HG03025 (cell line): ENCODE results near the gene ZNF134.

Source experiments
- ATAC-seq: cut with Tn5 transposase; IDR thresholded peaks from one replicate; pipeline ENCODE4 v1.9.1; 2021; ENCODE audit warnings: mild to moderate bottlenecking, moderate library complexity; ENCODE audit not compliant: unreplicated experiment, low FRiP score

ZNF134 gene

GRCh38 chr19:57633832-57634131 lies 19.7 kb downstream of the ZNF134 start:
- no peak for ATAC-seq

- no peak for ATAC-seq
Measured at GRCh38 chr19:57637379-57637778, 23.3 kb downstream of the ZNF134 start.

DNA sequence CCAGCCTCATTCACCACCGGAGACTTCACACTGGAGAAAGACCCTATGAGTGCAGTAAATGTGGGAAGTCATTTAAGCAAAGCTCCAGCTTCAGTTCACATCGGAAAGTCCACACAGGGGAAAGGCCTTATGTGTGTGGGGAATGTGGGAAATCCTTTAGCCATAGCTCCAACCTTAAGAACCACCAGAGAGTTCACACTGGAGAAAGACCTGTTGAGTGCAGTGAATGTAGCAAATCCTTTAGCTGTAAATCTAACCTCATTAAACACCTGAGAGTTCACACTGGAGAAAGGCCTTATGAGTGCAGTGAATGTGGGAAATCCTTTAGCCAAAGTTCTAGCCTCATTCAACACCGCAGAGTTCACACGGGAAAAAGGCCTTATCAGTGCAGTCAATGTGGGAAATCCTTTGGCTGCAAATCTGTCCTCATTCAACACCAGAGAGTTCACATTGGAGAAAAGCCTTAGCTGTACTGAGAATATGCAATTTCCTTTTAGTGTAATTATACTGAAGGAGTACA lies 27.7 kb downstream of the ZNF134 start:
- ATAC-seq, result no peak

DNA sequence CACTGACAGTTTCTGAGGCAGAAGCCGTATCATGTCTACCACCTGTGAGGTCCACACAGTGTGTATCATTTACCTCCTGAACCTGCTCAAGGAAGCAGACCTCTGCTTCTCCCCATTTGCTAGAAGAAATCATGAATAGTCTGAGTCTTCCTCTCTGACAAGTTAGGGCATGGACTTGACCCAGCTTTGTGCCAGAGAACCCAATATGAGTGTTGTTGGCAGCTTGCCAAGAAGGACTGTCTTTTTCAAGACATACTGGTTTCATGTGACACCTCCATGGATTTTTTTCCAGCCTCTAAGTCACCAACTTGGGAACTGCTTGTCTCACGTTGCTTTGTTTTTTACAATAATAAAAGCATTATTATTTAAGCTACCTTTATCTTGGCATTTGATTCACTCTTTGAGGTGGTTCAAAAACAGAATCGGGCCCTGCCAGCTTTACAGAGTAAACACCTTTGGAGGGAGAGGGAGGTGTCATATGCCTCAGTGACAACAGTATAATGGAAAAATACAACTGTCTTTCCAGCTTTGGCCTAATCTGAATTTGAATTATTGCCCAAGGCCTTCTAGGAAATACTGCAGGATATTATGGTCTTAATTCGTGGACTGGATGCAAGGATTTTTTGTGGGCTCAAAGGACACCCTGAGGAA lies 28.5 kb downstream of the ZNF134 start:
- ATAC-seq, result no peak

DNA sequence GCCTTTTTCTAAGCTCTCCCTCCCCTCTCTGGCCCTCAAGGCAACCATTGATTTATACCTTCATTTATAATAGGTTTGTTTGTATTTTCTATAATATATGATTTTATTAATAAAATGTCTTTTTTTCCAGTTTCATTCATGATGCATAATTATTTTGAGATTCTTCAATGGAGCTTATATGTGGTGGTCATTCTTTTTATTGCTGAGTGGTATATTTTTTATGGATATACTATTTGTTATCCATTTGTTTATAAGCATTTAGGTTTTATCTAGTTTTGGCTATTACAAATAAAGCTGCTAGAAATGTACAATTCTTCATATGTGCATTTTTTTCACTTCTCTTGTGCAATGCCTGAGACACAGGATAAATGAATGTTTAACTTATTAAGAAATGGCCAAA lies 29.7 kb downstream of the ZNF134 start:
- no peak for ATAC-seq

- ATAC-seq, result no peak
Measured at GRCh38 chr19:57648331-57649003, 34.4 kb downstream of the ZNF134 start.

DNA sequence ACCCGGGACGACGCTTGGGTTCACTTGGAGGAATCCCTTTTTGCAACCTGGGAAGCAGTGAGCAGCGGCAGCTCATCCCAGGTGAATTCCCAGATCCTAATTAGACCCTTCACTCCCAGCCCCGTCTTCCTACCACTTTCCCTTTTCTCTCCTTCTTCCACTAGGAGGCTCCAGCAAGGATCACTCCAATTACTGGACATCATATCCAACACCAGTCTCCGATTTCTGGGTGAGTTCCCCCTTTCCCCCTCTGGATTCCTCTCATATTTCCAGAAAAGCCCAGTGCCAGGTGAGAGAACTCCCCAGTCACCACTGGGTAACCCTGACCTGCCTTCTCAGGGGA lies 37.6 kb downstream of the ZNF134 start:
- no peak for ATAC-seq

DNA sequence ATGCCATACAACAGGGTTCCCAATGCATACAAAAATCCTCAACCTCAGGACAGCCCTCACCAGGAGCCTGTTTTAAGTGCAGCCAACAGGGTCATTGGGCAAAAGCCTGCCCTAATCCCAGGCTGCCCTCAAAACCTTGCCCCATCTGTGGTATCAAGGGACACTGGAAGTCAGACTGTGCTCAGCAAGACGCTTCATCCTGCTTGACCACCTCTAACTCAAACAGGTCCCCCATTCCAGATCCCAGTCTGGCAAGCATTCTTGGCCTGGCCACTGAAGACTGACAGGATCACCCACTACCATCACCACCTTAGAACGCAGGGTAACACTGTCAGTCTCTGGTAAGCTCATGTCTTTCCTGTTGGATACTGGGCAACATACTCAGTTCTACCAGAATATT lies 39.6 kb downstream of the ZNF134 start:
- ATAC-seq, result no peak

DNA sequence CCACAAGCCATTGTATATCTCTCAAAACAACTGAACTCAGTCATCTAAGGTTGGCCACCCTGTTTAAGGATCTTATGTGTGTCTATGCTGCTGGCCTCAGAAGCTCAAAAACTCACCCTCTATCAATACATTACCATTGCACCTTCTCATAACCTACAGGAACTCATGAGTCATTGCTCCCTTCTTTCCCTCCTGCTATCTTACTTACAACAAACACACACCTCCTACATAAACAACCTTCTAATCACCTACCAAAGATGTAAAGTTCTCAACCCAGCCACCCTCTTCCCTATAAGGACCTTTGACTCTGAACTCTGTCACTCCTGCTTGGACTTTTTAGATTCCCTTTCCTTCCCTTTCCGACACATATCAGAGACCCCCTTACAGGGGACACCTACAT lies 41.4 kb downstream of the ZNF134 start:
- ATAC-seq, result no peak

- no peak for ATAC-seq
Measured at GRCh38 chr19:57656346-57656745, 42.3 kb downstream of the ZNF134 start.

GRCh38 chr19:57664269-57665127 lies 50.5 kb downstream of the ZNF134 start:
- ATAC-seq, result no peak

DNA sequence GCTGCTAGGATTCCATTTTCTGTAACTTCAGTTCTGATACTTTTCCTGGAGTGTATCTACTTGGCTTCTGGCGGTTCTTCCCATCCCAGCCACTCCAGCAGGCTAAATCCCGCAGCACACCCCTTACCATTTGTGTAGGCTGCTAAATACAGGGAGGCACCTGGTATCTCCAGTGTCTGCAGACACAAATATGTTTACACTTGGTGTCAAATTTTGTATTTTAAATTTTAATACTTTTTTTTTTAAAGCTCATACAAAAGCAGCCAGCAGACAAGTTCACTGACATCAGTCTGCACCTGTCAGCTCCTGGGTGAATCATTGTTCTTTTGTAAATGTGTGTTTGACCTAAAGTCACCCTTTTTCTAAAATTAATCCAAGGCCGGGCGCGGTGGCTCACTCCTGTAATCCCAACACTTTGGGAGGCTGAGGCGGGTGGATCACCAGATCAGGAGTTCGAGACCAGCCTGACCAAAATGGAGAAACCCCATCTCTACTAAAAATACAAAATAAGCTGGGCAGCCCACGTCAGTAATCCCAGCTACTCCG lies 51.3 kb downstream of the ZNF134 start:
- ATAC-seq, result no peak

GRCh38 chr19:57667228-57667627 lies 53.2 kb downstream of the ZNF134 start:
- no peak for ATAC-seq

- ATAC-seq, result no peak
Measured at GRCh38 chr19:57668635-57669034, 54.6 kb downstream of the ZNF134 start, which contains the start of gene ZSCAN4. Gene ZSCAN4 (plus strand): TSS chr19:57668935. CDS start chr19:57676146, 7,211 bp downstream.

DNA sequence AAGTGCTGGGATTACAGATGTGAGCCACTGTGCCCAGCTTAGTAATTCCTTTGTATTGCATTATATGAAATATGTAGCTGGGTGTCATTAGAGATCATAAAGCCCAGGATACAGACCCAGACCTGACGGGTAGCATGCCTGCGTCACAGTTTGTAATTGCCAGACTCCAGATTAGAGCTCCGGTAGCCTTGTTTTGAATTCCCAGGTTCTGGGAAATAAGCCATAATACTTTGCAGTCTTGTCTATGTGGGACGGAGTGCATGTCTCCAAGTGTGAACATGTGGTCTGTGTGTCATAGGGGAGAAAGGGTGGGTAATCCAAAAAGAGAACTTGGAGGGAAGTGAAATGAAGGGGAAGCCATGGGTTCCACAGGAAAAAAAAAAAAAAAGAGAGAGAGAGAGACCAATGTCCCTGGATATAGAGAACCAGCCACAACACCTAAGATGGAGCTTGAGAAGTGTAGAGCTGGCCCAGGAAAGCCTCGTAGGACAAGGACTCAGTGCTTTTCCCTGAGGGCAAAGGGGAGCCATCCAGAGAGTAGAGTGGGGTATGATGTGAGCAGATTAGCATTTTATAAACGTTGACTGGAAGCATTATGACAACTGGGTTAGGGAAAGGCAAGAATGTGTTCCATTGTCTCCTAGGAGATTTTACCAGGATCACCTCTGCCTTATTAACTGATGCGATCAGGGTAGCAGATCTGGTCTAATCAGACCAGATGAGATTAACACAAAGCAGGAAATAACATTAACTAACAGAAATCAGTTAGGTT lies 57.3 kb downstream of the ZNF134 start:
- no peak for ATAC-seq

- no peak for ATAC-seq
Measured at GRCh38 chr19:57672466-57672865, 58.4 kb downstream of the ZNF134 start.
